GM12874 (cell line): Measurements from ENCODE around the gene RXFP3.
A peak's percentile ranks its signal among the peaks of the same experiment; 100 is the strongest.

ENCODE experiments used
- TF ChIP-seq, protein P1 (sequence below): IDR thresholded peaks from 2 replicates; pipeline ENCODE4 v1.5.1; 2011; ENCODE audit warnings: low read depth, mild to moderate bottlenecking, control low read depth, low read length, moderate library complexity; ENCODE audit not compliant: insufficient read depth

Gene RXFP3

DNA sequence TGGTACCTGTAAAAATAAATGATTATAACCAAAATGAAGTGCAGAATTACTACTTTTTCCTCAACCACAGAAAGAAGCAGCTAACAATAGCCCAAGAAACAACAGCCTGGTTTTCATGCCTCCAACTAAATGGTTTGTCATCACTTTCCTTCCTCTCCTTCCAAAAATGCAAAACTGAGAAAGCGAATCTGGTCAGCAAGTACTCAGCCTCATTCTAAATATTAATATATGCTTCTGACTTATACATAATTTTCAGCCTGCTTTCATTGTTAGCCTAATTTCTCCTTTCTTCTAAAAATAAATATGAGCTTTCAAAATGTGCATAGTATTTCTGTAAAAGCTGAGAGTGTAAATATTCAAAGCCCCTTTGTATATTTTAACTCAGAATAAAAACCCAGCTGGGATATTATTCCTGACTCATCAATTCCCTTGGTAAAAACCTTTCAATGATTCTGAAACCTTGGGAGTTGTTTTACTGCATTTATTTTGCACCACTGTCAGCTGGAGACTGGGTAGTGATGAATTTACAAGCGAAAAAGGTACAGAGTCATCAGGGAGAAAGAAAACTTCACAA, 21.5 kb downstream of the RXFP3 start:
- TF ChIP-seq, protein P1, sequence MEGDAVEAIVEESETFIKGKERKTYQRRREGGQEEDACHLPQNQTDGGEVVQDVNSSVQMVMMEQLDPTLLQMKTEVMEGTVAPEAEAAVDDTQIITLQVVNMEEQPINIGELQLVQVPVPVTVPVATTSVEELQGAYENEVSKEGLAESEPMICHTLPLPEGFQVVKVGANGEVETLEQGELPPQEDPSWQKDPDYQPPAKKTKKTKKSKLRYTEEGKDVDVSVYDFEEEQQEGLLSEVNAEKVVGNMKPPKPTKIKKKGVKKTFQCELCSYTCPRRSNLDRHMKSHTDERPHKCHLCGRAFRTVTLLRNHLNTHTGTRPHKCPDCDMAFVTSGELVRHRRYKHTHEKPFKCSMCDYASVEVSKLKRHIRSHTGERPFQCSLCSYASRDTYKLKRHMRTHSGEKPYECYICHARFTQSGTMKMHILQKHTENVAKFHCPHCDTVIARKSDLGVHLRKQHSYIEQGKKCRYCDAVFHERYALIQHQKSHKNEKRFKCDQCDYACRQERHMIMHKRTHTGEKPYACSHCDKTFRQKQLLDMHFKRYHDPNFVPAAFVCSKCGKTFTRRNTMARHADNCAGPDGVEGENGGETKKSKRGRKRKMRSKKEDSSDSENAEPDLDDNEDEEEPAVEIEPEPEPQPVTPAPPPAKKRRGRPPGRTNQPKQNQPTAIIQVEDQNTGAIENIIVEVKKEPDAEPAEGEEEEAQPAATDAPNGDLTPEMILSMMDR: no peak

DNA sequence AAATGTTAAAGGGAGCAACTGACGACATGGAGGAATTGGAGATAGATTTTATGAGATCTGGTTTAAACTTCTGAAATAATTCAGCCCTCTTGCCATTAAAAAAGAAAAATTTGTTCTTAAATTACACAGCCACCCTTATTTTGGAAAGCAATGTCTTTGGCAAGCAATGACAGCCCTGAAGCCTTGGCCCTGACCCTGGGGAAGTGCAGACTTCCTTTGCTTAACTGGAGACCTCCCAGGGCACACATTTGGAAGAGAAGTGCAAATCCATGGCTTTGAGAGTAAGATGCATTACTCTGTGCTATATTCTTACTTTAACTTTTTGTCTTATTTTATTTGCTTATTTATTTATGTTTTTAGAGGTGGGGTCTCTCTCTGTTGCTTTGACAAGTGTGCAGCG, 22.0 kb downstream of the RXFP3 start:
- TF ChIP-seq, protein P1: no peak

DNA sequence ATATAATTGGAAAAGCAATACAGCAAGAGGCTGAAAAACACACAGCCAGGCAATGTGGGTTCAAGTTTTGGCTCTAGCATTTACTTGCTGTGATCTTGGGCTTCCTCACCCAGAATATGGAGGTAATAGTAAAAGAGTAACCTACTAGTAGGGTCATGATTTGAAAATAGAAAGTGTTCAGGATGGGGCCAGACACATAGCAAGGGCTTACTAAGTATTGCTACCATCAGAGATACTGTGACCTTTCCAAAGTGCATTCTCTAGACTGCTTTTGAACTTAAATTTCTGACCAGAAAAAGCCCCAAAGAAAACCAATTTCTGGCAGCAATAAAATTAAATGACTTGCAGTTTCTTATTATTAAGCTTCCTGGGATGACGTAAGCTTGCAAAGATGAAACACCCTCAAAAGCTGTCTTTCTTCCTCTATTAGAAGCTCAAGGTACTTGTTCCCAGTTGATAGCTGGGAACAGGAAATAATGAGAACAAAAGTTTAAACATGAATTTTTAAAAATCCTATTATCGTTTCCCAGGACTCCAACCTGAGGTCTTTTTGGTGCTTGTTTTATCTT, 28.0 kb downstream of the RXFP3 start:
- TF ChIP-seq, protein P1: no peak

DNA sequence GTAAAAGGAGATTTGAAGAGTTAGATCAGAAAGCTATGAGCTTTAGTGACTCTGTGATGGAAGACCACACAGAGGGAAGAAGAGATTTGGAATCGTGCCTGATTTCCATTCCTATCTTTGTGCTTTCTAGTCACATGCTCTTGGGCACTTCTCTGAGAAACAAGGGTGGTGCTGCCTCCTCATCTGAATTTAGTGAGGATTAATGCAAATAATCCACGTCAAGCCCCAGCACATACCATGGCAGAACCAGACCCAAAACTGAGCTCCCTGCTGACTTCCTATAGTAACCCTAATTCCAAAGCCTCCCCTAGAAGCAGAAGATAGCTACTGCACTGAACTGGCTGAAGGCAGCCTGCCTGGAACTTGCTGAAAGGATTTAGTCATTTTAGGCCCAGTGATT, 30.6 kb downstream of the RXFP3 start:
- TF ChIP-seq, protein P1: no peak

DNA sequence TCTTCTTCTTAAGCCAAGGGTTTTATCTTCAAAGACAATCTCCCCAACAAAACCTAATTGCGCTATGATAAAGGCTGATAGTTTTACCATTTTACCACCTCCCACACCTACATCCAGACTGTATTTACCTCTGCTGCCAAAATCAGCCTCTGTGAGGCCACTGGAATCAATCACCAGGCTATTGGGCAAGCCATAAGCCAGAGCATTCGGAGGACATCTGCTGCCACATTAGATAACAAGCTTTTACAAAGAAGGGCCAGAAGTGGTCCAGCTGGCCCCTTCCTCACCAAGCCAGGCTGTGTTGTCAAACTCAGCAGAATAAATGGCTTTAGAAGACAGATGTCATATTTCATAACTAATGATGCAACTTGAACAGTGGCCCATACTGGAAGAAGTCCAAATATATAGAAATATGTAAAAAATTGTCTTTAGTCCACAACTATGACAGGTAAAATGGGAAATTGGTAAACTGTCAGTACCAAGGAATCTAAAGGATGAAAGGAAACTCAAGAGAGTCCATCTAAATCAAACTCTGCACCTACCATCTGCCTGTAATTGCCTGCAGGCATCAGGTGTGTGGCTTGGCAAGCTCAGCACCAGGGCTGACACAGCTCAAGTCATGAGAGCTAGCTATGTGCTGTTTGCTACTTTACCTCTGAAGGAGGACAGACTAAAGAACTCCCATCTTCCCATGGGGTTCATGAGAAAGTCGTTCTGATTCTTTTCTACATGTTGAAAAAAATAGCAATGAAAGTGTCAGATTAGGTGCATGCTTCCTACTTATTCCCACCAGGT, 32.2 kb downstream of the RXFP3 start:
- TF ChIP-seq, protein P1: no peak

DNA sequence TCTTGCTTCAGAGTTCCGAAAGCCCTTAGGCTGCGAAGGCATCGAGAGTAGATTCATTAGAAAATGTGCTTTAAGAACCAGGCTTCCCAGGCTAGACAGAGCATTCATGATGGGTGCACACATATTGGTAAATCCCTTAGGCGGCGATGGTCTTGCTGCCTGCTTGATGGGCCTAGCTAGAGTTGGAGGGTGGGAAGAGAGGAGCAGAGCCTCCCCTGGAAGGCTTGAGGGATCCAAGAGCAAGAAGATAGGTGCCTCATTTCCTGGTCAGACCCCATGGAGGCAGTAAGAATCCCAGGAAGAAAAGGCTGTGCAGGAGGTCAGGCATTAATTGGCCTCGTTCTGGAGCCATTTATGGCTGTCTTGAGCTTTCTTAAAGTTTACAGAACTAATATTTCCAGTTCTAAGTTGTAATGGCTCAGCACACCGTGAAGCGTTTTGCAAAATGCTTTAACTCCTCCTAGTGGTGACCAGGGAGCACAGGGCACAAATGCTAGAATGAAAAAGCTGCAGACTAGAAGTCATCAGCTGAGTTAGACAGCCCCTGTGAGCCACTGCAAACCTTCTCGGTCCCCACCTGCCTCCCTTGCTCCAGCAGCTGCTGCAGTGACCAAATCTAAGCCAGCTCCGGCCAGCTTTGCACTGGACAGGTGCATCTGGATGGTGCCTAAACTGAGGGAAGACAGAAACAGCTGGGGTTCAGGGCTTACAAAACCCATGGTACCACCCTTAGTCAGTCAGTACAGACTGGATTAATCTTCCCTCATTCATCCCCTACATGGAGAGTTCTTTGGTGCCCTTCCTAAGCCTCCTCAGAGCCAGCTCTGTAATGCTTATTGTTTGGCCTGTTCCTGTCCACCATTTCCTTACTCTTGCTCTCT, 33.6 kb downstream of the RXFP3 start:
- TF ChIP-seq, protein P1: peak; percentile 78

DNA sequence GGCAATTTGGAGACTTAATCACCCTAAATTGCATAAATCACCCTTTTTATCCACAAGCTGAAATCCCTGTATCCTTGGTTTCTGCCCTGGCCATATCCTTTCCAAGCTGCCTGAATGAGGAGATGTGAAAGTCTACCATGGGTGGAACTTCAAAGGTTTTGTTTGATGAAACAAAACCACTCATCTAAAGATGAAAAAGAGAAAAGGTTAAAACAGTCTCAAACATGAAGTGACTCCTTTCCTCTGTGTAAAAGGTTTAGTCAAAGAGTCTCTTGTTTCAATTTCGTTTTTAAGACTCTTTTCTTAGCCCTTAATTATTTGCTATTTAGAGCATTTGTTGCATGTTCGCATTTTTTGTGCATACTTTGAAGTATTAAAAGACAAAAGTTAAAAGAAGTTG, 37.1 kb downstream of the RXFP3 start:
- TF ChIP-seq, protein P1: no peak
